ENCODE measurements around the gene BBX. TPM values are rescaled to one million over a fixed set of nuclear protein-coding genes. Genes with fewer than 3 reads are reported as not detected.

Gene BBX
- total RNA-seq, 1 donor from 2014 or later = 77.5 TPM

- ATAC-seq (ENCODE audit: low read depth) = no peak
- intact Hi-C loops (cut with micrococcal nuclease) = no loop called here
- ChIA-PET POLR2A (no interaction called here), CTCF (interaction anchor here (0.9 to 1.4 kb wide), 2 partner anchors 55 to 70 kb away, joined by 3 to 6 read pairs; no protein-coding TSS in a partner anchor)
- no peak overlapping the region for H3K27ac Mint-ChIP-seq
- no peak for DNase-seq
- H3K4me3 Mint-ChIP-seq = no peak overlapping the region
- peaks cover 9% of the 10 kb centered on the region for H3K4me1 Mint-ChIP-seq
- TF ChIP-seq CTCF (IDR thresholded peaks at IDR 0.05) = no peak
- no peaks in the 10 kb centered on the region for H3K27me3 Mint-ChIP-seq
- H3K9me3 Mint-ChIP-seq = no peaks in the 10 kb centered on the region
- peaks cover 45% of the 10 kb centered on the region for H3K36me3 Mint-ChIP-seq (ENCODE audit: low read depth)
Measured at GRCh38 chr3:107745354-107745753, 222.6 kb downstream of the BBX start.

- Mint-ChIP-seq H3K4me3 (no peak overlapping the region), H3K36me3 (ENCODE audit: low read depth) (peaks cover 65% of the 10 kb centered on the region), H3K27ac (no peak overlapping the region), H3K9me3 (no peaks in the 10 kb centered on the region), H3K4me1 (no peaks in the 10 kb centered on the region), H3K27me3 (no peaks in the 10 kb centered on the region)
- intact Hi-C loops (cut with micrococcal nuclease) = loop anchor here (2.0 to 5.0 kb wide), 2 partner anchors 655 to 724 kb away; no protein-coding TSS in a partner anchor
- ChIA-PET CTCF (interaction anchor here (0.7 to 3.5 kb wide), 9 partner anchors 10 to 516 kb away, joined by 3 to 23 read pairs (median 3); no protein-coding TSS in a partner anchor), POLR2A (no interaction called here)
- DNase-seq (no peak), ATAC-seq (ENCODE audit: low read depth) (no peak)
- no peak for TF ChIP-seq CTCF (IDR thresholded peaks at IDR 0.05)
Measured at GRCh38 chr3:107752202-107752990, 229.6 kb downstream of the BBX start.

GRCh38 chr3:107753494-107753893, 230.7 kb downstream of the BBX start:
- DNase-seq (no peak), ATAC-seq (ENCODE audit: low read depth) (no peak)
- Mint-ChIP-seq H3K4me1 (no peaks in the 10 kb centered on the region), H3K27me3 (no peaks in the 10 kb centered on the region), H3K36me3 (ENCODE audit: low read depth) (peaks cover 65% of the 10 kb centered on the region), H3K9me3 (no peaks in the 10 kb centered on the region), H3K27ac (no peak overlapping the region), H3K4me3 (no peak overlapping the region)
- CTCF ChIA-PET = interaction anchor here (1.4 kb wide), 1 partner anchor 12 kb away, joined by 3 read pairs; no protein-coding TSS in a partner anchor
- POLR2A ChIA-PET = no interaction called here
- TF ChIP-seq CTCF (IDR thresholded peaks at IDR 0.05) = no peak
- intact Hi-C loops (cut with micrococcal nuclease) = loop anchor here (2.0 to 5.0 kb wide), 2 partner anchors 654 to 723 kb away; no protein-coding TSS in a partner anchor

GRCh38 chr3:107753976-107754375, 231.2 kb downstream of the BBX start:
- TF ChIP-seq CTCF (IDR thresholded peaks at IDR 0.05) = no peak
- ChIA-PET CTCF (interaction anchor here (0.9 to 1.4 kb wide), 2 partner anchors 13 to 78 kb away, joined by 3 to 6 read pairs; no protein-coding TSS in a partner anchor), POLR2A (no interaction called here)
- no peak overlapping the region for H3K4me3 Mint-ChIP-seq
- no peaks in the 10 kb centered on the region for H3K9me3 Mint-ChIP-seq
- H3K27ac Mint-ChIP-seq = no peak overlapping the region
- intact Hi-C loops (cut with micrococcal nuclease) = loop anchor here (2.0 to 5.0 kb wide), 2 partner anchors 653 to 723 kb away; no protein-coding TSS in a partner anchor
- peaks cover 69% of the 10 kb centered on the region for H3K36me3 Mint-ChIP-seq (ENCODE audit: low read depth)
- DNase-seq (no peak), ATAC-seq (ENCODE audit: low read depth) (no peak)
- no peaks in the 10 kb centered on the region for H3K4me1 Mint-ChIP-seq
- H3K27me3 Mint-ChIP-seq = no peaks in the 10 kb centered on the region

GRCh38 chr3:107756649-107757048, 233.9 kb downstream of the BBX start:
- ATAC-seq (ENCODE audit: low read depth) = no peak
- intact Hi-C loops (cut with micrococcal nuclease) = no loop called here
- Mint-ChIP-seq H3K27me3 (no peaks in the 10 kb centered on the region), H3K4me1 (no peaks in the 10 kb centered on the region), H3K9me3 (no peaks in the 10 kb centered on the region), H3K36me3 (ENCODE audit: low read depth) (peaks cover 71% of the 10 kb centered on the region), H3K4me3 (no peak overlapping the region), H3K27ac (no peak overlapping the region)
- no peak for TF ChIP-seq CTCF (IDR thresholded peaks at IDR 0.05)
- ChIA-PET POLR2A (no interaction called here), CTCF (interaction anchor here (0.6 kb wide), 1 partner anchor 522 kb away, joined by 3 read pairs; no protein-coding TSS in a partner anchor)
- DNase-seq = no peak

All from activated B cell treated with CpG ODN at 0.5 μM for 24 hours (primary cell).